K562 (cell line): ENCODE measurements around the gene IL11.

Source experiments
- CEBPB ChIP-seq: fragments of 450-650 bp; IDR thresholded peaks from 2 replicates; pipeline ENCODE4 v1.6.1; 2016; ENCODE audit warnings: missing genetic modification characterization, missing compliant biosample characterization
- ELF2 ChIP-seq: fragments of 250-450 bp; sonication (Bioruptor Pico); IDR thresholded peaks from 2 replicates; pipeline ENCODE4 v1.5.0; 2021; ENCODE audit warnings: mild to moderate bottlenecking
- MYC ChIP-seq, 2 experiments: fragments of 250-450 bp in 1 of 2; sonication (Bioruptor Pico) in 1 of 2; IDR thresholded peaks; 2 replicates each; pipeline versions ENCODE4 v1.5.1 to v1.6.1; 2012 to 2021; ENCODE audit warnings: low read depth in 2 of 2, borderline replicate concordance in 1 of 2, improper control_type of control experiment in 1 of 2, low read length in 1 of 2, mild to moderate bottlenecking in 1 of 2, moderate library complexity in 1 of 2
- NFATC3 ChIP-seq: fragments of 450-650 bp; IDR thresholded peaks from 2 replicates; pipeline ENCODE4 v1.6.1; 2017; ENCODE audit warnings: mild to moderate bottlenecking
- NFE2L1 ChIP-seq: fragments of 450-650 bp; IDR thresholded peaks from 2 replicates; pipeline ENCODE4 v1.6.1; 2016; ENCODE audit warnings: missing genetic modification characterization, low read depth, mild to moderate bottlenecking, missing compliant biosample characterization, moderate library complexity, borderline replicate concordance
- PHTF2 ChIP-seq: fragments of 250-450 bp; sonication (Bioruptor Pico); IDR thresholded peaks from 2 replicates; pipeline ENCODE4 v1.5.0; 2021; ENCODE audit warnings: mild to moderate bottlenecking
- SMARCA5 ChIP-seq: fragments of 450-650 bp; IDR thresholded peaks from 2 replicates; pipeline ENCODE4 v1.6.1; 2016
- SPI1 ChIP-seq: IDR thresholded peaks from 2 replicates; pipeline ENCODE4 v1.6.1; 2011; ENCODE audit warnings: low read depth, low read length, control low read depth, borderline replicate concordance
- TCF7L2 ChIP-seq: fragments of 150-350 bp; IDR thresholded peaks from 2 replicates; pipeline ENCODE4 v1.6.1; 2016; ENCODE audit warnings: low read depth, mild to moderate bottlenecking, low read length, moderate library complexity
- YY1 ChIP-seq, 3 experiments: IDR thresholded peaks; 2 replicates each; pipeline ENCODE4 v1.6.1; 2011; ENCODE audit warnings: low read length in 2 of 3, mild to moderate bottlenecking in 2 of 3, moderate library complexity in 2 of 3, borderline replicate concordance in 1 of 3, control low read depth in 1 of 3, low read depth in 1 of 3; ENCODE audit not compliant: insufficient read depth in 3 of 3, insufficient replicate concordance in 2 of 3, control insufficient read depth in 1 of 3, insufficient read length in 1 of 3; ENCODE audit errors: extremely low read depth in 1 of 3
- TF ChIP-seq, protein P1 (sequence below): sonication (generic); formaldehyde crosslinking; IDR thresholded peaks from 2 replicates; pipeline ENCODE4 v1.8.0; 2022; ENCODE audit warnings: missing genetic modification reagents, mild to moderate bottlenecking, borderline replicate concordance
- TF ChIP-seq, protein P2 (sequence below), 3 experiments: IDR thresholded peaks in 2 of 3; conservative IDR thresholded peaks in 1 of 3; 2 replicates each; pipeline ENCODE4 v1.5.1; 2011 to 2012; ENCODE audit warnings: low read length in 3 of 3, mild to moderate bottlenecking in 3 of 3, control low read depth in 2 of 3, improper control_type of control experiment in 1 of 3, inconsistent platforms in 1 of 3, low read depth in 1 of 3, mixed read lengths in 1 of 3, moderate library complexity in 1 of 3; ENCODE audit not compliant: insufficient read depth in 2 of 3
- TF ChIP-seq, protein P3 (sequence below): fragments of 250-450 bp; sonication (Bioruptor Pico); IDR thresholded peaks from 2 replicates; pipeline ENCODE4 v1.8.0; 2022; ENCODE audit warnings: moderate library complexity, mild to moderate bottlenecking, inconsistent platforms
- TF ChIP-seq, protein P4 (sequence below): sonication (generic); formaldehyde crosslinking; IDR thresholded peaks from 2 replicates; pipeline ENCODE4 v1.5.0; 2020; ENCODE audit warnings: missing genetic modification reagents

DNA sequence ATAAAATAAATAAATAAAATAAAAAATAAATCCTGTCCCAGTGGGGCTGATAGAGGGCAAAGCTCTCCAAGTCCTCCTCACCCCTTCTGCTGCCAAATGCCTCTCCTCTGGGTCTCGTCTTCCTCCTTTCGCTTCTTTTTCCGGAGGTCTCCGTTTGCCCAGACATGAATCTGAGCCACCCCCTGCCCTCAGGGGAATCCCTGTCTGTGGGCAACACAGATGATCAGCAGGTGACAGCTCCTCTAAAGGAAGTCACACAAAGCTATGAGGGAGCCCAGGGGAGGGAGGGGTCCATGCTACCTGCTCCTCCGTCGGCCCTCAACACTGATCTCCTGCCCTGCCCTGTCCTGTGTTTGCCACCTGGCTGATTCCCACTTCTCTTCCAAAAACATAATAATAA is 45.6 kb downstream of the IL11 start:
- TF ChIP-seq, protein P1, sequence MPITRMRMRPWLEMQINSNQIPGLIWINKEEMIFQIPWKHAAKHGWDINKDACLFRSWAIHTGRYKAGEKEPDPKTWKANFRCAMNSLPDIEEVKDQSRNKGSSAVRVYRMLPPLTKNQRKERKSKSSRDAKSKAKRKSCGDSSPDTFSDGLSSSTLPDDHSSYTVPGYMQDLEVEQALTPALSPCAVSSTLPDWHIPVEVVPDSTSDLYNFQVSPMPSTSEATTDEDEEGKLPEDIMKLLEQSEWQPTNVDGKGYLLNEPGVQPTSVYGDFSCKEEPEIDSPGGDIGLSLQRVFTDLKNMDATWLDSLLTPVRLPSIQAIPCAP (CRISPR knock-in tag): no peak
- TF ChIP-seq SPI1 (no peak), TCF7L2 (no peak), SMARCA5 (no peak), PHTF2 (CRISPR knock-in tag) (no peak), MYC (IDR thresholded peaks at IDR 0.05; ENCODE audit: low read depth, low read length) (no peak), MYC (CRISPR knock-in tag; IDR thresholded peaks at IDR 0.05; ENCODE audit: borderline replicate concordance, low read depth) (no peak), NFE2L1 (tag) (no peak), CEBPB (tag) (no peak), NFATC3 (no peak), YY1 (IDR thresholded peaks at IDR 0.05; ENCODE audit: borderline replicate concordance in 1 of 3, control insufficient read depth in 1 of 3, extremely low read depth in 1 of 3, insufficient read depth in 3 of 3, insufficient read length in 1 of 3, insufficient replicate concordance in 2 of 3, low read depth in 1 of 3, low read length in 2 of 3) (no peak), ELF2 (CRISPR knock-in tag) (no peak)
- TF ChIP-seq, protein P2, sequence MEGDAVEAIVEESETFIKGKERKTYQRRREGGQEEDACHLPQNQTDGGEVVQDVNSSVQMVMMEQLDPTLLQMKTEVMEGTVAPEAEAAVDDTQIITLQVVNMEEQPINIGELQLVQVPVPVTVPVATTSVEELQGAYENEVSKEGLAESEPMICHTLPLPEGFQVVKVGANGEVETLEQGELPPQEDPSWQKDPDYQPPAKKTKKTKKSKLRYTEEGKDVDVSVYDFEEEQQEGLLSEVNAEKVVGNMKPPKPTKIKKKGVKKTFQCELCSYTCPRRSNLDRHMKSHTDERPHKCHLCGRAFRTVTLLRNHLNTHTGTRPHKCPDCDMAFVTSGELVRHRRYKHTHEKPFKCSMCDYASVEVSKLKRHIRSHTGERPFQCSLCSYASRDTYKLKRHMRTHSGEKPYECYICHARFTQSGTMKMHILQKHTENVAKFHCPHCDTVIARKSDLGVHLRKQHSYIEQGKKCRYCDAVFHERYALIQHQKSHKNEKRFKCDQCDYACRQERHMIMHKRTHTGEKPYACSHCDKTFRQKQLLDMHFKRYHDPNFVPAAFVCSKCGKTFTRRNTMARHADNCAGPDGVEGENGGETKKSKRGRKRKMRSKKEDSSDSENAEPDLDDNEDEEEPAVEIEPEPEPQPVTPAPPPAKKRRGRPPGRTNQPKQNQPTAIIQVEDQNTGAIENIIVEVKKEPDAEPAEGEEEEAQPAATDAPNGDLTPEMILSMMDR (IDR thresholded peaks at IDR 0.05 in 2 of 3, conservative IDR thresholded peaks at IDR 0.05 in 1 of 3; ENCODE audit: insufficient read depth in 2 of 3, low read depth in 1 of 3, low read length in 3 of 3): no peak
- TF ChIP-seq, protein P3, sequence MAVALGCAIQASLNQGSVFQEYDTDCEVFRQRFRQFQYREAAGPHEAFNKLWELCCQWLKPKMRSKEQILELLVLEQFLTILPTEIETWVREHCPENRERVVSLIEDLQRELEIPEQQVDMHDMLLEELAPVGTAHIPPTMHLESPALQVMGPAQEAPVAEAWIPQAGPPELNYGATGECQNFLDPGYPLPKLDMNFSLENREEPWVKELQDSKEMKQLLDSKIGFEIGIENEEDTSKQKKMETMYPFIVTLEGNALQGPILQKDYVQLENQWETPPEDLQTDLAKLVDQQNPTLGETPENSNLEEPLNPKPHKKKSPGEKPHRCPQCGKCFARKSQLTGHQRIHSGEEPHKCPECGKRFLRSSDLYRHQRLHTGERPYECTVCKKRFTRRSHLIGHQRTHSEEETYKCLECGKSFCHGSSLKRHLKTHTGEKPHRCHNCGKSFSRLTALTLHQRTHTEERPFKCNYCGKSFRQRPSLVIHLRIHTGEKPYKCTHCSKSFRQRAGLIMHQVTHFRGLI (CRISPR knock-in tag): no peak
- TF ChIP-seq, protein P4, sequence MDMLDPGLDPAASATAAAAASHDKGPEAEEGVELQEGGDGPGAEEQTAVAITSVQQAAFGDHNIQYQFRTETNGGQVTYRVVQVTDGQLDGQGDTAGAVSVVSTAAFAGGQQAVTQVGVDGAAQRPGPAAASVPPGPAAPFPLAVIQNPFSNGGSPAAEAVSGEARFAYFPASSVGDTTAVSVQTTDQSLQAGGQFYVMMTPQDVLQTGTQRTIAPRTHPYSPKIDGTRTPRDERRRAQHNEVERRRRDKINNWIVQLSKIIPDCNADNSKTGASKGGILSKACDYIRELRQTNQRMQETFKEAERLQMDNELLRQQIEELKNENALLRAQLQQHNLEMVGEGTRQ (CRISPR knock-in tag): no peak
